Measurements from ENCODE around the gene MYL5.
"Not testable (repeated sequence)": the region's sequence is repeated elsewhere in the genome, so short reads cannot be mapped to it uniquely, and the experiment has no call there.

Gene MYL5

DNA sequence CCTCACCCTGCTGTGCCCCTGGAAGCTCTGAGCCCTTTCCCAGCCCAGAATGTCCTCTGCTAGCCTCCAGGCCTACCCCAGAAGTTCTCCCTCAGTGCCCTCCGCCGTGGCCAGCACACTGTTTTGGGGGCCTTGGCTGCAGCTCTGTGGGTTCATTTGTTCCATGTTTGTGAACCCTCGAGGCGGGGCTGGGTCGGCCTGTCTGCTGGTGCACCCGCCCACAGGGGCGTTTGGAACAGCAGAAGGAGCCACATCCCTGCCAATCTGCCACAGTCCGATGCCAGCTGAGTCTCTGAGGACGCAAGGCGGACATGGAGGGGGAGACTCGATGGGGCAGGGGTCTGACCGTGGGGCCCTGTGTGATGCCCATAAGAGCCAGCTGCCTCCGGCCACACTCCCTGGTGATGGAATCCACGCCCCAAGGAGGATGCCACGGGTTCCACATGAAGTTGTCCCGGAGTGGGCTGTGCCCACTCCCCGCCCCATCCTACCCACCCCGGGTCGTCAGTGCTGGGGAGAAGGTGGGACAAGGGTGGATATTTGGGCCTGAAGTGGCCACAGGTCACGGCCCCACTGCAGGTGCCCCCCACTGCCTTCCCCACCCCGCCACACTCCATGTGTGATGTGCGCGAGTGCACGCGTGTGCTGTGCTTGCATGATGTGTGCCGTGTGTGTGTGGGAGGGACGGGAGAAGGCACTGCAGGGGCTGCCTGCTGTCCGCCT is 7.4 kb upstream of the MYL5 start:
- Histone ChIP-seq H3K27ac (ENCODE audit: low read depth, low read length) (no peak overlapping the region), H2AFZ (ENCODE audit: low read length, unreplicated experiment) (no peak overlapping the region), H3K27me3 (ENCODE audit: insufficient read depth, low read length) (peaks cover 15% of the 10 kb centered on the region), H3K4me3 (ENCODE audit: low read depth, low read length) (no peak overlapping the region), H3K4me1 (ENCODE audit: control insufficient read depth, insufficient read depth, low read length, unreplicated experiment) (no peaks in the 10 kb centered on the region), H3K36me3 (ENCODE audit: insufficient read depth, low read length) (peaks cover 14% of the 10 kb centered on the region; the same call in 1 of the 2 replicates), H3K79me2 (ENCODE audit: control insufficient read depth, insufficient read depth, low read length, unreplicated experiment) (no peaks in the 10 kb centered on the region)

DNA sequence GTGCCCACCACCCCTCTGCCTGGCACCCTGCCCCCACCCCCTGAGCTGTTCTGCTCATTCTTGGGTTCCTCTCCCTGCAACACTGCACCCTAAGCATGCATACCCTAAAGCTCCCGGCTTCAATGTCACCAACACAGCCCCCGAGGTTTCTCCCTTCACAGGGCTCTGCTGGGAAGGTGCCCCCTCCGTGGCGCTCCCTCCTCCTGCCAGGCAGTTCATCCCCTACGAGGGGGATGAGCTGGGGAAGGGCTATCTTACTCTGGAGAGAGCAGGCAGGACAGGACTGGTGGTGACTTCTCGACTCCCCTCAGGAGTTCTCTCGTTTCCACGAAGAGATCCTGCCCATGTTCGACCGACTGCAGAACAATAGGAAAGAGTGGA is 6.8 kb upstream of the MYL5 start:
- H2AFZ ChIP-seq (ENCODE audit: low read length, unreplicated experiment): no peak overlapping the region
- no peaks in the 10 kb centered on the region for H3K4me1 ChIP-seq (ENCODE audit: control insufficient read depth, insufficient read depth, low read length, unreplicated experiment)
- H3K36me3 ChIP-seq (ENCODE audit: insufficient read depth, low read length): peaks cover 16% of the 10 kb centered on the region; the same call in 1 of the 2 replicates
- H3K4me3 ChIP-seq (ENCODE audit: low read depth, low read length): no peak overlapping the region
- no peak overlapping the region for H3K27ac ChIP-seq (ENCODE audit: low read depth, low read length)
- H3K27me3 ChIP-seq (ENCODE audit: insufficient read depth, low read length): peaks cover 15% of the 10 kb centered on the region
- no peaks in the 10 kb centered on the region for H3K79me2 ChIP-seq (ENCODE audit: control insufficient read depth, insufficient read depth, low read length, unreplicated experiment)

DNA sequence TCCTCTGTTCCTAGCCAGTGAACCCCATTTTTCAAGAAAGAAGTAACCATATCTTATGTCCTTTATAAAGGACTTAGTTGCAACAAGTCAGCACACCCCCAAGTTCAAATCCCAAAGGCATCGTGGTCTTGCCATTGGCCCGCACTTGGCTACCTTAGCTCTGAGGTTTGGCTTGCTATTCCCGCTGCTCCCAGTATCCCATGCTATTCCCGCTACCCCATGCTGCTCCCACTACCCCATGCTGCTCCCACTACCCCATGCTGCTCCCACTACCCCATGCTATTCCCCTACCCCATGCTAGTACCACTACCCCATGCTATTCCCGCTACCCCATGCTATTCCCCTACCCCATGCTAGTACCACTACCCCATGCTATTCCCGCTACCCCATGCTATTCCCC is 6.1 kb upstream of the MYL5 start:
- H3K36me3 ChIP-seq (ENCODE audit: insufficient read depth, low read length): peaks cover 16% of the 10 kb centered on the region; the same call in 1 of the 2 replicates
- not testable (repeated sequence) for H3K4me3 ChIP-seq (ENCODE audit: low read depth, low read length); H3K79me2 ChIP-seq (ENCODE audit: control insufficient read depth, insufficient read depth, low read length, unreplicated experiment); H3K4me1 ChIP-seq (ENCODE audit: control insufficient read depth, insufficient read depth, low read length, unreplicated experiment); H2AFZ ChIP-seq (ENCODE audit: low read length, unreplicated experiment); H3K27ac ChIP-seq (ENCODE audit: low read depth, low read length)
- H3K27me3 ChIP-seq (ENCODE audit: insufficient read depth, low read length): peaks cover 12% of the 10 kb centered on the region

DNA sequence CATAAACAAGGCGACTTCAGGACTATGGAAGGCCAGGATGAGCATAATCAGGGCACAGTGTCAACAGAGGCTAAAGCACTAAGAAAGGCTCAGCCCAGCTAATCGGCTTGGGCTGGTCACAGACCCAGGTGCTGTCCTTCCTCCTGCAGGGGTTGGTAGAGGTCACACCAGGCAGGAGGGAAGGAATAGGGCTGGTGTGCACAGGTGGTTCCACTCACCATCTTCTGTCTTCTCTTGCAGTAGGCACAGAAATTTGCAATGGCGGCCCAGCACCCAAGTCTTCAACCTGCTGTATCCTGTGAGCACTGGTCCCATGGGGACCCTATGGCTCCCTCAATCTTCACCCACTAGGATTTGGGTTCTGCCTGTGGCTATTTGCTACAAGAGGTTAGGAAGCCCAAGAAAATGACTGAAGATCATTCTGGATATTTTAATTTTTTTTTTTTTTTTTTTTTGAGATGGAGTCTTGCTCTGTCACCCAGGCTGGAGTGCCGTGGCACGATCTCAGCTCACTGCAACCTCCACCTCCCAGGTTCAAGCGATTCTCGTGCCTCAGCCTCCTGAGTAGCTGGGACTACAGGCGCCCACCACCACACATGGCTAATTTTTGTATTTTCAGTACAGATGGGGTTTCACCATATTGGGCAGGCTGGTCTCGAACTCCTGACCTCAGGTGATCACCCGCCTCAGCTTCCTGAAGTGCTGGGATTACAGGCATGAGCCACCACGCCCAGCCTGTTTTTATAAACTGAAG is 4.4 kb upstream of the MYL5 start:
- H3K27ac ChIP-seq (ENCODE audit: low read depth, low read length); H2AFZ ChIP-seq (ENCODE audit: low read length, unreplicated experiment); H3K79me2 ChIP-seq (ENCODE audit: control insufficient read depth, insufficient read depth, low read length, unreplicated experiment); H3K4me1 ChIP-seq (ENCODE audit: control insufficient read depth, insufficient read depth, low read length, unreplicated experiment); H3K27me3 ChIP-seq (ENCODE audit: insufficient read depth, low read length); H3K4me3 ChIP-seq (ENCODE audit: low read depth, low read length): not testable (repeated sequence)
- H3K36me3 ChIP-seq (ENCODE audit: insufficient read depth, low read length): peaks cover 16% of the 10 kb centered on the region; the same call in 1 of the 2 replicates

DNA sequence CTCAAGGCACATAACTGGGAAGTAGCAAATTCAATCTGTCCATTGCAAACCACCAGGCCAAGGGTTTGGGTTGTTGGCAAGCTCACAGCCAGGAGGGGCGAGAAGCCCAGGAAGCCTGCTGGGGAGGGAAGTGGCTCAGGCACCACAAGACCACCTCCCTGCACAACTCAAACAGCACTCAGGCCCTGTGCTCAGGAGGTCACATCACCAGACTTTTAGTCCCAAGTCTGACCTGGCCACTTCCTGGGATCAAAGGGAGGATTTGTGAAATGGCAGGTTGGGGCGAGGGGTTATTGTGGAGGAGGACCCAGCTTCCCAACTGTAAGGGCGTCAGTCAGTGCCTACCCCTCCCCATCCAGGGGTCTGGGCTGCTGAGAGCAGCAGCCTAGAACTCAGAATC is 2.6 kb upstream of the MYL5 start:
- Histone ChIP-seq H3K27me3 (ENCODE audit: insufficient read depth, low read length) (no peaks in the 10 kb centered on the region), H2AFZ (ENCODE audit: low read length, unreplicated experiment) (no peak overlapping the region), H3K27ac (ENCODE audit: low read depth, low read length) (no peak overlapping the region), H3K4me3 (ENCODE audit: low read depth, low read length) (no peak overlapping the region), H3K36me3 (ENCODE audit: insufficient read depth, low read length) (peaks cover 16% of the 10 kb centered on the region; the same call in 1 of the 2 replicates), H3K4me1 (ENCODE audit: control insufficient read depth, insufficient read depth, low read length, unreplicated experiment) (peaks cover 12% of the 10 kb centered on the region), H3K79me2 (ENCODE audit: control insufficient read depth, insufficient read depth, low read length, unreplicated experiment) (peaks cover 14% of the 10 kb centered on the region)

DNA sequence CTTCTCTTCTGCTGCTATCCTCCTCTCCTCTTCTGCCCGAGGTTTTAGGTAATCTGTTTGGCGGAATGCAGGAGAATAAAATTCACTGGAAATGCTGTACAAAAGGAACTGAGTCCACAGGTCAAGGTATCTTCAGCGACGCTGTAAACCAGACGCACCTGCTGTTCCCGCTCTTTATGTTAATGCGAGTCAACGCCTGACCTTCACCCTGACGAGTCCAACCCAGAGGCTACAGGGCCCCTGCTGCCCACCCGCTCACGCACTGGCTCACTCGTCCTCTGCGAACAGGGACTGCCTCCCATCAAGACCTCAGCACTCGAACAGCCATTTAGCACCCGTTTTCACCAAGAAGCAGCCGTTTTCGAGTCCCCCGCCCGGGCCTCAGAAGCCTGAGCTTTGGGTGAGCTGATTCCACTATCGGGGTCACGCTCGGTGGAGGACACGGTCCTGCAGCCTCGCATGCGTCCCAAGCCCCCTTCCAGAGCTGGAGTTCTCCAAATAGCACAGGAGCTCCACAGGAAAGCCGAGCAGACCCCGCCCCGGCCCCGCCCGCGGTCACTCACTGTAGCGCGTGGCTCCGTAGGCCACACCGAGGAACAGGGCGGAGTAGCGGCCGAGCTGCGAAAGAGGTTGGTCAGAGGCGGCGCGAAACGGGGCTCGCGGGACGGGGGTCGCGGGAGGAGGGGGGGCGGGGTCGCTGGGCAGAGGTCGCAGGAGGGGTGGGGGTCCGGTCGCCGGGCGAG is 822 bp upstream of the MYL5 start:
- H3K27ac ChIP-seq (ENCODE audit: low read depth, low read length): no peak overlapping the region
- H2AFZ ChIP-seq (ENCODE audit: low read length, unreplicated experiment): no peak overlapping the region
- H3K36me3 ChIP-seq (ENCODE audit: insufficient read depth, low read length): peaks cover 16% of the 10 kb centered on the region; the same call in 1 of the 2 replicates
- H3K79me2 ChIP-seq (ENCODE audit: control insufficient read depth, insufficient read depth, low read length, unreplicated experiment): peaks cover 14% of the 10 kb centered on the region
- H3K4me1 ChIP-seq (ENCODE audit: control insufficient read depth, insufficient read depth, low read length, unreplicated experiment): peaks cover 18% of the 10 kb centered on the region
- peak overlapping the region; percentile 77 for H3K4me3 ChIP-seq (ENCODE audit: low read depth, low read length)
- no peaks in the 10 kb centered on the region for H3K27me3 ChIP-seq (ENCODE audit: insufficient read depth, low read length)

DNA sequence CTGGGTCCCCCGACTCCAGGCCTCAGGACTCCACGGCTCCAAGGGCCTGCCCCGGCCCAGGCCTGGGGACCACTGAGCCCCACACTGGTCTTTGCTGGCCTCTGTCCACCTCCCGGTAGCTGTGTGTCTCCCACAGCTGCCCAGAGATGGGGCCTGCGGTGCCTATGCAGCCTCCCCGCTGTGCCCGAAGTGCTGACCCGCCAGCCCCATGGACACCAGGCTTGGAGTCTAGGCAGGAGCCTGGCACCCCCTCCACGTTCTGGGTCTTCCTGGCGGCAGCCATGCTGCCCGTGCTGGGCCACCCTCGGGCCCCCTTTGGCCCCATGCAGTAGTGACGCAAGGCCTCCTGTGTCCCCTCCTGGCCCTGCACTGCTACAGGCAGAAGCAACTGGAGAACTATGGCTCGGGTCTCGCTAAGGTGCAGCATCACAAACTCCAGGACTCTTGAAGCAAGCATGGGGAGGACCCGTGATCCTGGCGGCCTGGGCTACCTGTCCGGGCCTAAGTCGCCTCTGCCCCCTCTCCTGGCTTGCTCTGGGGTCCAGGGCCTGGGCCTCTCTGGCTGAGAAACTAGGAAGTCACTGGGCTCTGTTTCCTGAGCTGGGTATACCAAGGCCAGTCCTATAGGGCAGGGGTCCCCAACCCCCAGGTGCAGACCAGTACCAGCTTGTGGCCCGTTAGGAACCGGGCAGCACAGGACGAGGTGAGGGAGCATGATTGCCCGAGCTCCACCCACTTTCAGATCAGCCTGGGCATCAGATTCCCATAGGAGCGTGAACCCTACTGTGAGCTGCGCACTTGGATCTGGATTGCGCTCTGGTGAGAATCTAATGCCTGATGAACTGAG is 917 bp downstream of the MYL5 start:
- Histone ChIP-seq H3K36me3 (ENCODE audit: insufficient read depth, low read length) (peaks cover 16% of the 10 kb centered on the region; the same call in 1 of the 2 replicates), H3K27me3 (ENCODE audit: insufficient read depth, low read length) (no peaks in the 10 kb centered on the region), H2AFZ (ENCODE audit: low read length, unreplicated experiment) (peak overlapping the region; percentile 19), H3K27ac (ENCODE audit: low read depth, low read length) (peak overlapping the region; percentile 58), H3K4me1 (ENCODE audit: control insufficient read depth, insufficient read depth, low read length, unreplicated experiment) (peaks cover 20% of the 10 kb centered on the region), H3K79me2 (ENCODE audit: control insufficient read depth, insufficient read depth, low read length, unreplicated experiment) (peaks cover 14% of the 10 kb centered on the region), H3K4me3 (ENCODE audit: low read depth, low read length) (peak overlapping the region; percentile 77)

DNA sequence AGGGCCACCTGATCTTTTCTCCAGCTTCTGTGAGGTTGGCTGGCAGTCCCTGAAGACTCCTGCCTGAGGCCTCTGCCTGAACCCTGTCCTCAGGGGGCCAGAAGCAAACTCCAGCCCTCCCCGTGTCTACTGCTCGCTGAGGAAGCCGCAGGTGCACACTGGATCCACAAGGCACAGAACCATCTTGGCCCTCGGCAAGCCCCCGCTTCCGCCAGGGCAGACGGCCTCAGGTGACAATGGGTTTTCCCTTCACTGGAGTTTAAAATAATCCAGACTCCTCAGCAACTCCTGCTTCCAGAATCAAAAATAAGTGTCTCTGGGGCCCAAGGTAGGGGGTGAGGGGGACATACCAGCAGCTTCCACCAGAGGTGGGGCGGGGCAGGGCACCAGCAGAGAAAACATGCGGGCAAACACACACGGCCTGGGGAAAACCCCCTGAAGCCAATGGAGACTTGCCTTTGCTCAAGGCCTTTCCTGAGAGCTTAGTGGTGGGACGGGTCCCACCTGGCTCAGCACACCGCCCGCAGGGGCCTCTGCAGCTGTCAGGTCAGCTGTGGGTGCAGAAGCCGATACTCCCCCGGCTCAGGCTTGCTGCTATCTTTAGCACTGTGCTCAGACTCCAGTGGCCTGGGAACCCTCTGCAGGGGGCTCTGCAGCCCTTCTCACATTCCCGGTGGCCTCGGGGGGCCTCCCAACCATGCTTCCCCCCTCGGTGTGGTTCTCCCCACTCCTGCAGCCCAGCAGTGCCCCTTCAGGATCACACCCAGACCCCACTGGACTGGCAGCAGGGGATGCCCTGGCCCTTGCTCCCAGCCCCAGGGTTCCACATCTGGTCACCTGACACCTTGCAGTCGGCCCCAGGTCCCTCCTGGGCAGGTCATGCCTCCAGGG is 1.9 kb downstream of the MYL5 start:
- no peaks in the 10 kb centered on the region for H3K27me3 ChIP-seq (ENCODE audit: insufficient read depth, low read length)
- peaks cover 27% of the 10 kb centered on the region for H3K4me1 ChIP-seq (ENCODE audit: control insufficient read depth, insufficient read depth, low read length, unreplicated experiment)
- peaks cover 14% of the 10 kb centered on the region for H3K79me2 ChIP-seq (ENCODE audit: control insufficient read depth, insufficient read depth, low read length, unreplicated experiment)
- no peak overlapping the region for H3K27ac ChIP-seq (ENCODE audit: low read depth, low read length)
- H2AFZ ChIP-seq (ENCODE audit: low read length, unreplicated experiment): no peak overlapping the region
- H3K4me3 ChIP-seq (ENCODE audit: low read depth, low read length): peak overlapping the region; percentile 77
- peaks cover 8% of the 10 kb centered on the region; the same call in 1 of the 2 replicates for H3K36me3 ChIP-seq (ENCODE audit: insufficient read depth, low read length)

DNA sequence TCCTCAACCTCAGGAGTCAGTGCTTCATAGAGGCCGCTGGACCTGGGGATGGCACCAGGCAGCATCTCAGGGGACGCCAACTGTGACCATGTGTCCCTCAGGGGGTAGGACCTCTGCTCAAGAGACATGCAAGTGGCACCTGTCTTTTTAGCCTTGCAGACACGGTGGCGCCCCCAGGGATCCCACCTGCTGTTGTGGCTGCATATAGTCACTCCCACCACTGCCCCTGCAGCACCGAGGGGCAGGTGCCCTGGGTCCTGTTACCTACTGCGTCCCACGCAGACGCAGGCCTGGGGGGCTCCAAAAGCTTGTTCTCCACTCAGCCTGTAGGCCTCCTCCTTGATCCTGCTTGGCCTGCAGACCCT is 2.5 kb downstream of the MYL5 start:
- Histone ChIP-seq H3K27me3 (ENCODE audit: insufficient read depth, low read length) (no peaks in the 10 kb centered on the region), H3K79me2 (ENCODE audit: control insufficient read depth, insufficient read depth, low read length, unreplicated experiment) (peaks cover 14% of the 10 kb centered on the region), H3K4me1 (ENCODE audit: control insufficient read depth, insufficient read depth, low read length, unreplicated experiment) (peaks cover 27% of the 10 kb centered on the region), H3K27ac (ENCODE audit: low read depth, low read length) (no peak overlapping the region), H2AFZ (ENCODE audit: low read length, unreplicated experiment) (no peak overlapping the region), H3K36me3 (ENCODE audit: insufficient read depth, low read length) (peaks cover 3% of the 10 kb centered on the region; the same call in 1 of the 2 replicates), H3K4me3 (ENCODE audit: low read depth, low read length) (no peak overlapping the region)
